HFF-Myc (cell line): Measurements from ENCODE around the gene CDC23.
"Not testable (repeated sequence)": the region's sequence is repeated elsewhere in the genome, so short reads cannot be mapped to it uniquely, and the experiment has no call there.

Experiments used
- DNase-seq: peaks from one replicate; pipeline ENCODE4 v3.0.0-alpha.2; 2011; ENCODE audit warnings: low read depth; ENCODE audit errors: extremely low read depth
- H3K4me3 ChIP-seq: replicated peaks from 2 replicates; pipeline ENCODE4 v1.5.1; 2011; ENCODE audit warnings: low read depth, mild to moderate bottlenecking, control low read depth, low read length
- CTCF ChIP-seq: IDR thresholded peaks from 2 replicates; pipeline ENCODE4 v1.5.1; 2012; ENCODE audit warnings: mild to moderate bottlenecking, low read depth, low read length, control low read depth; ENCODE audit errors: missing control alignments

The CDC23 gene

GRCh38 chr5:138170299-138170698, 42.8 kb downstream of the CDC23 start:
- no peak overlapping the region for H3K4me3 ChIP-seq
- DNase-seq: no peak
- TF ChIP-seq CTCF: no peak

DNA sequence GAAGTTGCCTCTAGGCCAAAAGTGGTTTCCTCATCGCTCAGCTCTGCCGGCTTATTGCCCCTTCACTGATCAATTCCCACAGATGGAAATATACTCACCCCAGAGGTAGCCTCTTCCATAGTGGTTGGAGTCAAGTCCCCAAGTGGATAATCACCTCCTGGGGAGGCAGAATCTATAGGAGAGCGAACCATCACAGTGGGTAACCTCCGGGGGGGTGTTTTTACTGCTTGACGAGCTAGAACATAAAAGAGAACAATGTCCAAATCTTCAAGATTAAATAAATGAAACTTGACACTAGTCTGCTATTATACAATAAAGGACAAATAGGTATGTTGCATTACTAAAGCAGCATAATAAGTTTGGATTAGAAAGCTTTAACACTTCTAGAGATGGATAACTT, 44.0 kb downstream of the CDC23 start:
- TF ChIP-seq CTCF: no peak

GRCh38 chr5:138163721-138164120, 49.4 kb downstream of the CDC23 start:
- H3K4me3 ChIP-seq: no peak overlapping the region
- DNase-seq: no peak
- TF ChIP-seq CTCF: no peak

More for the DNA sequence above, 44.0 kb downstream of the CDC23 start:
- no peak for DNase-seq
- H3K4me3 ChIP-seq: no peak overlapping the region

DNA sequence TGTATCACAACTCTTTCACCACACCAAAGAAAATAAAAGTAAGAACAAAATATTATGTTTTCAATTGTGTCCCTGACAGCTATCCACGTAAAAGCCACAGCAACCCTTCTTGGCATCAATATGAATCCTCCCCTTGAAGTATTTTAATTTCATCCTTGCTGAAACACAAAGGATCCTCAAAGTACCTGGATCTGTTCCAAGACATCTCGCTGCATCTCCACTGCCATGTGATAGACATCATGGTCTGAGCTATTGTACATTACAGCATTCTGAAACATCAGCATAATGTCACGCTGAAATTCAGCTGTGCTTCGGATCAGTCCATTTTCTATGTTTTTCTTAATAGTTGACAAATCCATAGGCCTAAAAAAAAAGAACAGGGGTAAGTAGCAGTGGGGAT, 52.4 kb downstream of the CDC23 start:
- TF ChIP-seq CTCF: no peak
- no peak for DNase-seq
- no peak overlapping the region for H3K4me3 ChIP-seq

- TF ChIP-seq CTCF: no peak
- H3K4me3 ChIP-seq: no peak overlapping the region
- no peak for DNase-seq
Measured at GRCh38 chr5:138159666-138160065, 53.5 kb downstream of the CDC23 start.

GRCh38 chr5:138157626-138158025, 55.5 kb downstream of the CDC23 start:
- no peak for DNase-seq
- no peak for TF ChIP-seq CTCF
- H3K4me3 ChIP-seq: no peak overlapping the region

DNA sequence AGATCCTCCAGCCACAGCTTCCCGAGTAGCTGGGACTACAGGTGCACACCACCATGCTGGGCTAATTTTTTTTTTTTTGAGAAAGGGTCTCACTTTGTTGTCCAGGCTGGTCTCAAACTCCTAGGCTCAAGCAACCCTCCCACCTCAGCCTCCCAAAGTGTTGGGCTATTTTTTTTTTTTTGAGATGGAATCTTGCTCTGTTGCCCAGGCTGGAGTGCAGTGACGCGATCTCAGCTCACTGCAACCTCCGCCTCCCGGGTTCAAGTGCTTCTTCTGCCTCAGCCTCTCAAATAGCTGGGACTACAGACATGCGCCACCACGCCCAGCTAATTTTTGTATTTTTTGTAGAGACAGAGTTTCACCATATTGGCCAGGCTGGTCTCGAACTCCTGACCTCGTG, 57.1 kb downstream of the CDC23 start:
- DNase-seq: not testable (repeated sequence)

More for the DNA sequence above, 57.1 kb downstream of the CDC23 start:
- H3K4me3 ChIP-seq: not testable (repeated sequence)
